PC-9 (cell line): ENCODE measurements around the gene VIPR1.
"Not testable (repeated sequence)": the region's sequence is repeated elsewhere in the genome, so short reads cannot be mapped to it uniquely, and the experiment has no call there.

Experiments
- EZH2 ChIP-seq: fragments of 200-600 bp; sonication (generic); IDR thresholded peaks from 2 replicates; pipeline ENCODE4 v1.8.0; 2017; ENCODE audit warnings: antibody characterized with exemption, low read depth
- TF ChIP-seq, protein P1 (sequence below): fragments of 200-600 bp; sonication (generic); conservative IDR thresholded peaks from 2 replicates; pipeline ENCODE4 v1.6.1; 2017; ENCODE audit warnings: mixed run types, antibody characterized with exemption, mild to moderate bottlenecking, moderate library complexity

DNA sequence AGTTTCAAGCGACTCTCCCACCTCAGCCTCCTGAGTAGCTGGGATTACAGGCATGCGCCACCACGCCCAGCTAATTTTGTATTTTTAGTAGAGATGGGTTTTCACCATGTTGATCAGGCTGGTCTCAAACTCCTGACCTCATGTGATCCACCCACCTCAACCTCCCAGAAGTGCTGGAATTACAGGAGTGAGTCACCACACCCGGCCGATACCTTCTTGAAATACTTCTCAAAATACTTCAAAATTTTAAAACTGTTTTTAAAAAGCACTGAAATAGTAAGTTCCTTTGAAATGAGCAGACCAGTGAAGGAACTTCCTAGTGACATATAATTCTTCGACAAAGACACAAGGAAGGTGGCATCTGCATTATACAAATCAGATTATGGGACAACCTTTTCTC is 54.4 kb downstream of the VIPR1 start:
- TF ChIP-seq, protein P1, sequence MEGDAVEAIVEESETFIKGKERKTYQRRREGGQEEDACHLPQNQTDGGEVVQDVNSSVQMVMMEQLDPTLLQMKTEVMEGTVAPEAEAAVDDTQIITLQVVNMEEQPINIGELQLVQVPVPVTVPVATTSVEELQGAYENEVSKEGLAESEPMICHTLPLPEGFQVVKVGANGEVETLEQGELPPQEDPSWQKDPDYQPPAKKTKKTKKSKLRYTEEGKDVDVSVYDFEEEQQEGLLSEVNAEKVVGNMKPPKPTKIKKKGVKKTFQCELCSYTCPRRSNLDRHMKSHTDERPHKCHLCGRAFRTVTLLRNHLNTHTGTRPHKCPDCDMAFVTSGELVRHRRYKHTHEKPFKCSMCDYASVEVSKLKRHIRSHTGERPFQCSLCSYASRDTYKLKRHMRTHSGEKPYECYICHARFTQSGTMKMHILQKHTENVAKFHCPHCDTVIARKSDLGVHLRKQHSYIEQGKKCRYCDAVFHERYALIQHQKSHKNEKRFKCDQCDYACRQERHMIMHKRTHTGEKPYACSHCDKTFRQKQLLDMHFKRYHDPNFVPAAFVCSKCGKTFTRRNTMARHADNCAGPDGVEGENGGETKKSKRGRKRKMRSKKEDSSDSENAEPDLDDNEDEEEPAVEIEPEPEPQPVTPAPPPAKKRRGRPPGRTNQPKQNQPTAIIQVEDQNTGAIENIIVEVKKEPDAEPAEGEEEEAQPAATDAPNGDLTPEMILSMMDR: not testable (repeated sequence)
- TF ChIP-seq EZH2: not testable (repeated sequence)
